ENCODE measurements around the gene DNMT3A. TPM values are rescaled to one million over a fixed set of nuclear protein-coding genes. Genes with fewer than 3 reads are reported as not detected.
"Not testable (repeated sequence)": the region's sequence is repeated elsewhere in the genome, so short reads cannot be mapped to it uniquely, and the experiment has no call there.

Gene DNMT3A
- total and polyA plus RNA-seq, 2 donors (not counting 1 experiment from before 2014, with no cell fraction given), result 8.9 to 24.5 TPM

DNA sequence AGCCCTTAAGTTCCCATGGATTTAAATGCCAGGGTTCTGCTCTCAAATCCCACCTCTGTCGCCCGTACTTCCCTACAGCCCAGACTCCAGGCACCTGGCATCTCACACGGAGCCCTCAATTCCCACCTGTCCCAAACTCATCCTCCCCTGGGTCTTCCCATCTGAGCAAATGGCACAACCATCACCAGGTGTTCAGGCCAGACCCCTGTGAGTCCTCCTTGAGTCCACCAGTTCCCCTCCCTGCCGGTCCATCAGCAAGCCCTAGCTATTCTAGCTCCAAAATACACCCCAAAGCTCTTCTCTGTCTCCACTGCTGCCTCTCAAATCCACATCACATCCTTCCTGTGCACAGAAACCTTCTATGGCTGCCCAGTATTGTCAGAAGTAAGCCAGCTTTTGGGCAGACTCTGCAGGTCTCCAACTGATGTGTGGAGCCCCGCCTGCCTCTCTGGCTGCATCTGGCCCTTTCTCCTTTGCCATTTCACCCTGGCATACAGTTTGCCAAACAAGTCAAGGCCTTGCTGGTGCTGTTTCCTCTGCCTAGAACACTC lies 67.7 kb downstream of the DNMT3A start:
- ChIA-PET POLR2A (interaction anchor here (0.7 to 1.5 kb wide), 4 partner anchors 16 to 58 kb away, joined by 3 to 10 read pairs (median 6); no protein-coding TSS in a partner anchor), CTCF (interaction anchor here (0.9 to 2.3 kb wide), 12 partner anchors 8 to 179 kb away, joined by 3 to 13 read pairs (median 5); no protein-coding TSS in a partner anchor)
- Mint-ChIP-seq H3K4me1 (peaks cover 56% of the 10 kb centered on the region), H3K4me3 (peak overlapping the region; percentile 74), H3K9me3 (ENCODE audit: insufficient read depth) (no peaks in the 10 kb centered on the region), H3K27me3 (no peaks in the 10 kb centered on the region), H3K27ac (peak overlapping the region; percentile 94)
- Histone ChIP-seq H3K27me3 (replicated peaks in 1 of 4; ENCODE audit: control extremely low read depth in 1 of 4, control insufficient read depth in 3 of 4, insufficient read depth in 4 of 4, low read length in 3 of 4) (no peaks in the 10 kb centered on the region), H3K36me3 (replicated peaks in 1 of 2; ENCODE audit: control extremely low read depth in 1 of 2, control insufficient read depth in 1 of 2, extremely low read depth in 1 of 2, insufficient read depth in 2 of 2, low read length in 1 of 2) (peaks cover 0 to 8% of the 10 kb centered on the region in 2 experiments), H3K9me3 (ENCODE audit: control extremely low read depth in 1 of 3, control insufficient read depth in 2 of 3, insufficient read depth in 1 of 3, low read length in 2 of 3) (no peaks in the 10 kb centered on the region), H3K27ac (ENCODE audit: low read length in 2 of 2) (peak overlapping the region; percentile 94 to 96), H3K4me2 (replicated peaks; ENCODE audit: low read depth, low read length, poor library complexity, severe bottlenecking) (peak overlapping the region; percentile 78), H3K4me3 (ENCODE audit: control extremely low read depth in 1 of 5, extremely low read depth in 1 of 5, insufficient read depth in 1 of 5, low read depth in 2 of 5, low read length in 4 of 5) (peak overlapping the region in 1 of 5 experiments; percentile 31), H3K9ac (ENCODE audit: low read length) (no peak overlapping the region), H2AFZ (ENCODE audit: insufficient read depth, low read depth, low read length, poor library complexity, severe bottlenecking) (peak overlapping the region; percentile 64), H3K79me2 (ENCODE audit: control insufficient read depth, insufficient read depth, low read length) (no peaks in the 10 kb centered on the region), H3K4me1 (ENCODE audit: control insufficient read depth in 2 of 2, insufficient read depth in 2 of 2, low read length in 2 of 2) (peaks cover 59 to 66% of the 10 kb centered on the region in 2 donors), H4K20me1 (ENCODE audit: control insufficient read depth, insufficient read depth, low read length, poor library complexity, severe bottlenecking) (no peaks in the 10 kb centered on the region)
- ATAC-seq (ENCODE audit: low read depth) (no peak), DNase-seq (no peak)
- 97% methylated on average over 5 of the region's 5 CpGs for WGBS (ENCODE audit: insufficient coverage)
- intact Hi-C loops (cut with micrococcal nuclease), result loop anchor here (1.0 to 10.0 kb wide), 2 partner anchors 22 to 251 kb away; no protein-coding TSS in a partner anchor
- TF ChIP-seq CTCF (IDR thresholded peaks at IDR 0.05) (no peak), EZH2 (IDR thresholded peaks at IDR 0.05; ENCODE audit: borderline replicate concordance, insufficient read depth, low read depth, low read length, poor library complexity, severe bottlenecking) (no peak)

DNA sequence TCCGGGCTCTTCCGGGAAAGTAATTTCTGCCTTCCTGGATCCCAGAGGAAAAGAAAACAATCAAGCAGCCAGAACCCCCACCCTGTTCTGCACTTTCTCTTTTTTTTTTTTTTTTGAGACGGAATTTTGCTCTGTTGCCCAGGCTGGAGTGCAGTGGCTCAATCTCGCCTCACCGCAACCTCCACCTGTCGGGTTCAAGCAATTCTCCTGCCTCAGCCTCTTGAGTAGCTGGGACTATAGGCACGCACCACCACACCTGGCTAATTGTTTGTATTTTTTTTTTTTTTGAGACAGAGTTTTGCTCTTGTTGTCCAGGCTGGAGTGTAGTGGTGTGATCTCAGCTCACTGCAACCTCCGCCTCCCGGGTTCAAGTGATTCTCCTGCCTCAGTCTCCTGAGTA lies 69.0 kb downstream of the DNMT3A start:
- H3K9me3 ChIP-seq (ENCODE audit: control extremely low read depth in 1 of 3, control insufficient read depth in 2 of 3, insufficient read depth in 1 of 3, low read length in 2 of 3); H3K36me3 ChIP-seq (replicated peaks in 1 of 2; ENCODE audit: control extremely low read depth in 1 of 2, control insufficient read depth in 1 of 2, extremely low read depth in 1 of 2, insufficient read depth in 2 of 2, low read length in 1 of 2); H2AFZ ChIP-seq (ENCODE audit: insufficient read depth, low read depth, low read length, poor library complexity, severe bottlenecking); H3K27me3 ChIP-seq (replicated peaks in 1 of 4; ENCODE audit: control extremely low read depth in 1 of 4, control insufficient read depth in 3 of 4, insufficient read depth in 4 of 4, low read length in 3 of 4); DNase-seq; H4K20me1 ChIP-seq (ENCODE audit: control insufficient read depth, insufficient read depth, low read length, poor library complexity, severe bottlenecking); H3K9me3 Mint-ChIP-seq (ENCODE audit: insufficient read depth); H3K79me2 ChIP-seq (ENCODE audit: control insufficient read depth, insufficient read depth, low read length); H3K4me3 ChIP-seq (ENCODE audit: control extremely low read depth in 1 of 5, extremely low read depth in 1 of 5, insufficient read depth in 1 of 5, low read depth in 2 of 5, low read length in 4 of 5); ATAC-seq (ENCODE audit: low read depth); H3K4me2 ChIP-seq (replicated peaks; ENCODE audit: low read depth, low read length, poor library complexity, severe bottlenecking); H3K4me3 Mint-ChIP-seq; H3K27me3 Mint-ChIP-seq; H3K9ac ChIP-seq (ENCODE audit: low read length): not testable (repeated sequence)
- ChIA-PET CTCF (interaction anchor here (0.8 to 2.3 kb wide), 10 partner anchors 9 to 180 kb away, joined by 3 to 11 read pairs (median 5); no protein-coding TSS in a partner anchor), POLR2A (interaction anchor here (0.7 kb wide), 1 partner anchor 56 kb away, joined by 4 read pairs; no protein-coding TSS in a partner anchor)
- peak overlapping the region; percentile 94 to 96 for H3K27ac ChIP-seq (ENCODE audit: low read length in 2 of 2)
- intact Hi-C loops (cut with micrococcal nuclease), result loop anchor here (1.0 to 10.0 kb wide), 2 partner anchors 20 to 252 kb away; no protein-coding TSS in a partner anchor
- Mint-ChIP-seq H3K27ac (peak overlapping the region; percentile 94), H3K4me1 (peaks cover 42% of the 10 kb centered on the region)
- WGBS (ENCODE audit: insufficient coverage), result 92% methylated on average over 2 of the region's 9 CpGs
- H3K4me1 ChIP-seq (ENCODE audit: control insufficient read depth in 2 of 2, insufficient read depth in 2 of 2, low read length in 2 of 2), result peaks cover 46 to 52% of the 10 kb centered on the region in 2 donors

All from B cell (primary cell).